Naive thymus-derived CD8-positive, alpha-beta T cell (primary cell): Measurements from ENCODE around the gene EPHB2. TPM values are rescaled to one million over a fixed set of nuclear protein-coding genes. Genes with fewer than 3 reads are reported as not detected.
"Not testable (repeated sequence)": the region's sequence is repeated elsewhere in the genome, so short reads cannot be mapped to it uniquely, and the experiment has no call there.

ENCODE experiments used
- ATAC-seq, 2 donors: fragments of 150-1000 bp; cut with Tn5 transposase in 1 of 2; sonication (Bioruptor Pico), chemical (Tn5 transposase) in 1 of 2; 1 replicate in 1 of 2; 2 replicates in 1 of 2; pipeline ENCODE4 v1.10.0; 2021; ENCODE audit warnings: mild to moderate bottlenecking in 2 of 2, moderate library complexity in 2 of 2
- POLR2A ChIA-PET: fragments of 350-600 bp; sonication (Branson Sonifier 250); formaldehyde crosslinking; loops from one replicate; lab custom pipeline; 2021; ENCODE audit warnings: antibody characterized with exemption; lab: Charles Lee
- DNase-seq, 10 donors: peaks; one replicate each; pipeline versions ENCODE4 v3.0.0 to v3.0.0-alpha.2; 2020 to 2022
- H3K27ac Mint-ChIP-seq, 10 donors: one replicate each; pipeline ENCODE4 v1.8.0; 2020 to 2022; ENCODE audit warnings: mild to moderate bottlenecking in 10 of 10, mixed read lengths in 10 of 10, moderate library complexity in 4 of 10, inconsistent platforms in 1 of 10
- H3K27me3 Mint-ChIP-seq, 5 donors: one replicate each; pipeline ENCODE4 v1.8.0; 2021 to 2022; ENCODE audit warnings: mixed read lengths in 5 of 5
- H3K36me3 Mint-ChIP-seq, 3 donors: one replicate each; pipeline ENCODE4 v1.8.0; 2020 to 2022; ENCODE audit warnings: mixed read lengths in 3 of 3, mild to moderate bottlenecking in 2 of 3, inconsistent platforms in 1 of 3
- H3K4me1 Mint-ChIP-seq, 4 donors: one replicate each; pipeline ENCODE4 v1.8.0; 2021 to 2022; ENCODE audit warnings: mixed read lengths in 4 of 4
- H3K4me3 Mint-ChIP-seq, 10 donors: one replicate each; pipeline ENCODE4 v1.8.0; 2020 to 2022; ENCODE audit warnings: mild to moderate bottlenecking in 10 of 10, mixed read lengths in 10 of 10, moderate library complexity in 6 of 10, inconsistent platforms in 1 of 10
- H3K9me3 Mint-ChIP-seq, 9 donors: one replicate each; pipeline ENCODE4 v1.8.0; 2020 to 2022; ENCODE audit warnings: mixed read lengths in 9 of 9, mild to moderate bottlenecking in 3 of 9, inconsistent platforms in 1 of 9, moderate library complexity in 1 of 9
- polyA plus RNA-seq, 3 donors: library from polyadenylated mRNA; unstranded; fragments of 300-500 nt; fragmentation: Illumina TruSeq; gene quantifications; one replicate each; pipeline ENCODE4 v1.2.3, GENCODE V29; 2021
- total RNA-seq, 8 experiments: library from RNA in 2 of 8; stranded (reverse) in 2 of 8; gene quantifications; one replicate each; pipeline ENCODE4 v1.2.3 and lab custom pipeline; 2021 to 2026

The EPHB2 gene
- total and polyA plus RNA-seq, 5 experiments from 2014 or later, result 0.21 to 0.25 TPM; not detected in 3

- DNase-seq, result no peak
- H3K36me3 Mint-ChIP-seq, result no peaks in the 10 kb centered on the region
- no peak overlapping the region for H3K4me3 Mint-ChIP-seq
- no peaks in the 10 kb centered on the region for H3K9me3 Mint-ChIP-seq
- no peaks in the 10 kb centered on the region for H3K4me1 Mint-ChIP-seq
- ATAC-seq, result no peak
- H3K27me3 Mint-ChIP-seq, result peaks cover 6 to 16% (median 9%) of the 10 kb centered on the region in 5 donors
- POLR2A ChIA-PET, result no interaction called here
- no peak overlapping the region for H3K27ac Mint-ChIP-seq
Observed at GRCh38 chr1:22830041-22830566, 119.5 kb downstream of the EPHB2 start.

- POLR2A ChIA-PET, result no interaction called here
- Mint-ChIP-seq H3K27ac (no peak overlapping the region), H3K9me3 (no peaks in the 10 kb centered on the region), H3K36me3 (no peaks in the 10 kb centered on the region), H3K4me3 (no peak overlapping the region), H3K27me3 (peaks cover 5 to 16% (median 9%) of the 10 kb centered on the region in 5 donors), H3K4me1 (no peaks in the 10 kb centered on the region)
- DNase-seq, result no peak
- no peak for ATAC-seq
Observed at GRCh38 chr1:22830757-22831340, 120.2 kb downstream of the EPHB2 start.

- Mint-ChIP-seq H3K4me3 (no peak overlapping the region), H3K27ac (no peak overlapping the region), H3K27me3 (peaks cover 4 to 19% (median 13%) of the 10 kb centered on the region in 5 donors), H3K36me3 (no peaks in the 10 kb centered on the region), H3K4me1 (no peaks in the 10 kb centered on the region), H3K9me3 (no peaks in the 10 kb centered on the region)
- no peak for ATAC-seq
- no peak for DNase-seq
- POLR2A ChIA-PET, result no interaction called here
Observed at GRCh38 chr1:22831729-22832413, 121.2 kb downstream of the EPHB2 start.

- no peak overlapping the region for H3K4me3 Mint-ChIP-seq
- H3K9me3 Mint-ChIP-seq, result no peaks in the 10 kb centered on the region
- DNase-seq (no peak), ATAC-seq (no peak)
- H3K27me3 Mint-ChIP-seq, result peaks cover 4 to 23% (median 14%) of the 10 kb centered on the region in 5 donors
- no peaks in the 10 kb centered on the region for H3K4me1 Mint-ChIP-seq
- H3K27ac Mint-ChIP-seq, result peak overlapping the region in 1 of 10 donors; percentile 9
- H3K36me3 Mint-ChIP-seq, result no peaks in the 10 kb centered on the region
- POLR2A ChIA-PET, result no interaction called here
Observed at GRCh38 chr1:22832414-22832786, 121.8 kb downstream of the EPHB2 start.

GRCh38 chr1:22833699-22834098, 123.1 kb downstream of the EPHB2 start:
- no peaks in the 10 kb centered on the region for H3K9me3 Mint-ChIP-seq

GRCh38 chr1:22834420-22834819, 123.8 kb downstream of the EPHB2 start:
- H3K9me3 Mint-ChIP-seq, ATAC-seq, POLR2A ChIA-PET, H3K27ac Mint-ChIP-seq, H3K36me3 Mint-ChIP-seq, DNase-seq, H3K4me3 Mint-ChIP-seq, H3K4me1 Mint-ChIP-seq: not testable (repeated sequence)
- peaks cover 4 to 33% (median 17%) of the 10 kb centered on the region in 5 donors for H3K27me3 Mint-ChIP-seq

More at GRCh38 chr1:22833699-22834098, 123.1 kb downstream of the EPHB2 start:
- H3K4me1 Mint-ChIP-seq, result no peaks in the 10 kb centered on the region
- DNase-seq, result no peak
- peaks cover 4 to 26% (median 16%) of the 10 kb centered on the region in 5 donors for H3K27me3 Mint-ChIP-seq
- no peak for ATAC-seq
- no peaks in the 10 kb centered on the region for H3K36me3 Mint-ChIP-seq
- H3K4me3 Mint-ChIP-seq, result no peak overlapping the region
- no peak overlapping the region for H3K27ac Mint-ChIP-seq
- POLR2A ChIA-PET, result no interaction called here

- H3K4me1 Mint-ChIP-seq, result no peaks in the 10 kb centered on the region
- peaks cover 6 to 31% (median 17%) of the 10 kb centered on the region in 5 donors for H3K27me3 Mint-ChIP-seq
- H3K36me3 Mint-ChIP-seq, result no peaks in the 10 kb centered on the region
- no peaks in the 10 kb centered on the region for H3K9me3 Mint-ChIP-seq
- H3K4me3 Mint-ChIP-seq, result no peak overlapping the region
- POLR2A ChIA-PET, result no interaction called here
- no peak overlapping the region for H3K27ac Mint-ChIP-seq
- DNase-seq (no peak), ATAC-seq (no peak)
Observed at GRCh38 chr1:22835636-22836319, 125.1 kb downstream of the EPHB2 start.

GRCh38 chr1:22836850-22837249, 126.2 kb downstream of the EPHB2 start:
- POLR2A ChIA-PET, result no interaction called here
- Mint-ChIP-seq H3K27ac (no peak overlapping the region), H3K36me3 (no peaks in the 10 kb centered on the region), H3K4me3 (no peak overlapping the region), H3K9me3 (no peaks in the 10 kb centered on the region), H3K27me3 (peaks cover 6 to 23% (median 14%) of the 10 kb centered on the region in 5 donors), H3K4me1 (no peaks in the 10 kb centered on the region)
- ATAC-seq, result no peak
- no peak for DNase-seq

GRCh38 chr1:22837332-22837731, 126.7 kb downstream of the EPHB2 start:
- no peak for ATAC-seq
- Mint-ChIP-seq H3K4me3 (no peak overlapping the region), H3K9me3 (no peaks in the 10 kb centered on the region), H3K27me3 (peaks cover 6 to 23% (median 14%) of the 10 kb centered on the region in 5 donors), H3K4me1 (no peaks in the 10 kb centered on the region), H3K36me3 (no peaks in the 10 kb centered on the region), H3K27ac (no peak overlapping the region)
- DNase-seq, result no peak
- POLR2A ChIA-PET, result no interaction called here

GRCh38 chr1:22838965-22839364, 128.3 kb downstream of the EPHB2 start:
- Mint-ChIP-seq H3K4me1 (no peaks in the 10 kb centered on the region), H3K27me3 (peaks cover 5 to 38% (median 21%) of the 10 kb centered on the region in 5 donors), H3K4me3 (no peak overlapping the region), H3K36me3 (no peaks in the 10 kb centered on the region), H3K9me3 (no peaks in the 10 kb centered on the region), H3K27ac (no peak overlapping the region)
- DNase-seq (no peak), ATAC-seq (no peak)
- POLR2A ChIA-PET, result no interaction called here

GRCh38 chr1:22839806-22840205, 129.2 kb downstream of the EPHB2 start:
- DNase-seq, result no peak
- ATAC-seq, result no peak
- no peak overlapping the region for H3K4me3 Mint-ChIP-seq
- H3K4me1 Mint-ChIP-seq, result no peaks in the 10 kb centered on the region
- no peak overlapping the region for H3K27ac Mint-ChIP-seq
- no peaks in the 10 kb centered on the region for H3K36me3 Mint-ChIP-seq
- POLR2A ChIA-PET, result no interaction called here
- no peaks in the 10 kb centered on the region for H3K9me3 Mint-ChIP-seq
- peaks cover 7 to 42% (median 26%) of the 10 kb centered on the region in 5 donors for H3K27me3 Mint-ChIP-seq

- no peak overlapping the region for H3K4me3 Mint-ChIP-seq
- H3K9me3 Mint-ChIP-seq, result no peaks in the 10 kb centered on the region
- no peak overlapping the region for H3K27ac Mint-ChIP-seq
- DNase-seq (no peak), ATAC-seq (no peak)
- no peaks in the 10 kb centered on the region for H3K4me1 Mint-ChIP-seq
- H3K36me3 Mint-ChIP-seq, result no peaks in the 10 kb centered on the region
- peaks cover 10 to 42% (median 32%) of the 10 kb centered on the region in 5 donors for H3K27me3 Mint-ChIP-seq
- POLR2A ChIA-PET, result no interaction called here
Observed at GRCh38 chr1:22841142-22841541, 130.5 kb downstream of the EPHB2 start.

- POLR2A ChIA-PET, result no interaction called here
- Mint-ChIP-seq H3K36me3 (no peaks in the 10 kb centered on the region), H3K4me1 (peaks cover 0 to 6% (median under 1%) of the 10 kb centered on the region in 4 donors), H3K27ac (peak overlapping the region in 1 of 10 donors; percentile 36), H3K4me3 (no peak overlapping the region), H3K9me3 (no peaks in the 10 kb centered on the region), H3K27me3 (peaks cover 13 to 41% (median 34%) of the 10 kb centered on the region in 5 donors)
- ATAC-seq, result no peak
- no peak for DNase-seq
Observed at GRCh38 chr1:22841860-22842281, 131.2 kb downstream of the EPHB2 start.
